DMS153 (cell line): ENCODE results near the gene EXOC6B.
"Not testable (repeated sequence)": the region's sequence is repeated elsewhere in the genome, so short reads cannot be mapped to it uniquely, and the experiment has no call there.

Experiments
- DNase-seq: peaks from one replicate; lab custom pipeline; 2025; lab: John Stamatoyannopoulos, UW

The EXOC6B gene

DNA sequence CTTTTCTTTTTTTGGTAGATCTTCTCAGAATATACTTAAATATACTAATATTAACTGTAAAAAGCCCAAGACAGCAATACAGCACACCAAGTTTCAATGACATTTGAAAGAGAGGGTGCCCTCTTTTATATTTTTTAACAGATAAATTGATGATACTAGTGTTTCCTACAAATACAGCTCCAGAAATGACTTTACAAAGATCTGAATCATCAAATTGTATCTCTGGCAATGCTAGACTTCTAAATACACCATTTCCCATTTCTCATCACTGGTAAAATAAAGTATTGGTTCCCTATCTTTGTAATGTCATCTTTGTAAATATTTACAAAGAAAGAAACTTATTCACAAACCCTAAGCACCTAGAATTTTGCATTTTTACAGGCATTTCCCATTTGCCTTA, 281.3 kb downstream of the EXOC6B start:
- no peak for DNase-seq

DNA sequence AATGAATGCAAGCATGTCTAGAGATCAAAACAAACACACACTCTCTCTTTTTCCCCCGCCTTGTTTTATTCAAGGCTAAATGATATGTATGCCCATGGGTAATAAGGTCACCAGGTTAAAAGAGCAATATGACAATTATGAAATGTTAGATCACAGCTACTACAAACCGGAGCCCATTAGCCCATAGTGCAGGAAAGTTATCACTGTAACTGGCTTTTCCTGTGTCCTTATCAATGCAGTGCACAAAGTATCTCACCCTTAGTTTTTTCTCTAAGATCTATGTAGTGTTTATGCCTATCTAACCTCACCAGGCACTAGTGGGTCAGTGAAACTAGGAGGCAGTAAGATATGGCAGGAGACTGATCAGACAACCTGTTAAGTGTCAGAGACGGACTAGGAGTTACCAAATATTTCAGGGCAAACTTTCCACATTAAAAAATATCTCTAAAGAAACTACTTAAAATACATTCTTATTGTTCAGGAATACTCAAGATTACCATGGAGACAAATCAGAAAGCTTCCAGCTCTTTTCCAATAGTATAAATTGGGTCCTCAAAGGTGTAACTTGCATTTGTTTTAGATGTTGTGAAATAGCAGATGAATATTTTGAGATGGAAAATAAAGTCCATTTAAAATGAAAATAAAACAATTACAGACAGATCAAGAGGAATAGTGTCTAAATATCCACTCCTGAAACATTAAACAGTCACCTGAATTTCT, 282.2 kb downstream of the EXOC6B start:
- DNase-seq, result no peak

DNA sequence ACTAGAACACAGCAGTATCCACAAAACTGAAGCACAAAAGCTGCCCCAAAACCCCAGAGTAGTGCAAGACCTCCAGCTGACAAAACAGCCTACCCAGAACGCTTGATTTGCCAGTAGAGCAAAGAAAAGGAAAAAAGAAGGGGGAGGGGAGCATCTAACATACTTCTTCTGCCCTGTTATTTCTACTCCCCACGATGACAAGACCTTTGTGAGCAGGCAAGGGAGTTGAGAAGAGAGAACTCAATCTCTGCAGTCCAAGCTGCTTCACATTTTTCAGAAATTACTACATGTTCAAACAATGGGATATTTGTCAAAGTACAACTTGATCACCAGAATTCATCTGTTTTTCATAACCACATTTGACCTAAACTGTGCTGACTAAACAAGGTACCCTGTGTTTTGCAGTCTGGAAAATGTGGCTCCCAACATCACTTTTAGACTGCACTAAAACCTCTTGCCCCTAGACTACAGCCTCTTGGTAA, 286.7 kb downstream of the EXOC6B start:
- DNase-seq, result no peak

DNA sequence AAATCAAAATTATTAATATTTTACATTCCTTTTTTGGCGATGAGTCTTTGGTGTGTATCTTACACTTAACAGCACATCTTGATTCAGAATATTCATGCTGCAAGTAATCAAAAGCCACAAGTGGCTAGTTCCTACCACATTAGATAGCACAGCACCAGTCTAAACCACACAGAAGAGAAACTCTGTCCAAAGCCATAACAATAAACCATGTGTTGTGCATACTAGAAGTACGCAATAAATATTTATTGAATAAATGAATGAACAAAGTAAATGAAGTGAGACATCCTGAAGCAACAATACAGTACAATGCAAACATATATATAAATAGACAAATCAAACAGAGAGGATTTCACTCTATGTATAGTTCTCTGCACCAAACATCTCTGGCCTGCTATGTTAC, 287.3 kb downstream of the EXOC6B start:
- DNase-seq, result no peak

DNA sequence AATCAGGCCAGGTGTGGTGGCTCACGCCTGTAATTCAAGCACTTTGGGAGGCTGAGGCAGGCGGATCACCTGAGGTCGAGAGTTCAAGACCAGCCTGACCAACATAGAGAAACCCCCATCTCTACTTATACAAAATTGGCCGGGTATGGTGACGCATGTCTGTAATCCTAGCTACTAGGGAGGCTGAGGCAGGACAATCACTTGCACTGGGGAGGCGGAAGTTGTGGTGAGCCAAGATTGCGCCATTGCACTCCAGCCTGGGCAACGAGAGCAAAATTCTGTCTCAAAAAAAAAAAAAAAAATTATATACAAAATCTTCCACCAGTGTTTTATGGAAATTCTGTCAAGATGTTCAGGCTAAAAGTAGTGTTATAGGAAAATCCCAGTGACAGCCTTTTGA, 290.2 kb downstream of the EXOC6B start:
- not testable (repeated sequence) for DNase-seq

DNA sequence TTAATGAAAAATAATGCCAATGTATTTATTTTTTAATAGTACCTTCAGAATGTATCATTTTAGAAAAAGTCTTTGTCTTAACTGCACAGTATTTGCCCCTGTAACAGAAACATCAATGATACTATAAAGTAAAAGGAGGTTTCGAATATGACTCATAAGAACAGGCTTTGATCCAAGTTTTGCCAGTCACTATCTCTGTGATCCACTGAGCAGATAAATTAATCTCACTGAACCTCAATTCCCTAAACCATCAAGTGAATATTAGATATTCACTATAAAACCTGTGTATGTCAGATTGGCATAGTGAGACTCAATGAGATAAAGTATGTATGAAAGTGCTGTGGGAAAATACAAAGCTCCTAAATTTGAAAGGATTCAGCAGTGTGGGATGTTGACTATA, 292.1 kb downstream of the EXOC6B start:
- DNase-seq, result no peak

DNA sequence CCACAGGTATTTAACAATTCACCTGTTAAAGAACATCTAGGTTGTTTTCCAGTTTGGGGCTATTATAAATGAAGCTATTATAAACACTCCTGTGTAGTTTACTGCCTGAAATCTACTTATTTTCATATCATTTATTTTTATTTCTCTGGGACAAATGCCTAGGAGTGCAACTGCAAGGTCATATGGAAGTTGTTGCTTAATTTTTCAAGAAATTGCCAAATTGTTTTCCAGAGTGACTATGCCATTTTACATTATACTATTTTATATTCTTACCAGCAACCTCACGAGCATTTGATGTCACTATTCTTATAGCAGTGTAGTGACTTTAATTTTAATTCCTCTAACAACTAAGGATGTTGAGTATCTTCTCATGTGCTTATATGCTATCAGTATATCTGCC, 298.4 kb downstream of the EXOC6B start:
- DNase-seq, result no peak

DNA sequence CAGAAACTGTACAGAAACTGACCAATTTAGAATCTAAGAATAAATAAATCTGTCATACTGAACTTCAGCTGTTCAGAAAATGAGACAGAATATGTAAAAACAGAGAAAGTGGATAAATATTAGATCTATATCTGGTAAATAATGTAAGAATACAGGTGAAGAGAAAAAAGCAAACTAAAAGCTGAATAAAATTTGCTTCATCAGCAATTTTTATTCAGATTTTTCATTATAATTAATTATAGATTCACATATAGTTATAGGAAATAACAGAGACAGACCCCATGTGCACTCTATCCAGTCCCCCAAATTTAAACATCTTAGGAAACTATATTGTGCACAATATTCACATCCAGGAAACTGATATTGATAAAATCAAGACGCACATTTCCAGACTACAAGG, 299.2 kb downstream of the EXOC6B start:
- no peak for DNase-seq

DNA sequence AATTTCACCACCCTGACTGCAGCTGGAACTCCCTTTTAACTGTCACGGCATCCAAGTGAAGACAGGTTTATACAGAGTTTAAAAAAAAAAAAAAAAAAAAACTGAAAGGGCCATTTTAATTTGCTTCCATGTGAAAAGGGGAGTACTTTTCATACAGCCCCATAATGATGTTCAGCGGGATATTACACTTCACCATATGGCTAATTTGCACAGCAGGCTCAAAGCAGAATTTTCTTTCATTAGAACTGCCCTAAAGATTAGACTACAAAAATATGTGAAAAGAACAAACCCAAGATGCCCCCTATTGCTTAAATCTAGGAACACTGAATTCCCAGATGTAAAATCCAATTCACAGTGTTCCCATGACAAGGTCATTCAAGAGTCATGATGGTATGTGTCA, 301.8 kb downstream of the EXOC6B start:
- no peak for DNase-seq

DNA sequence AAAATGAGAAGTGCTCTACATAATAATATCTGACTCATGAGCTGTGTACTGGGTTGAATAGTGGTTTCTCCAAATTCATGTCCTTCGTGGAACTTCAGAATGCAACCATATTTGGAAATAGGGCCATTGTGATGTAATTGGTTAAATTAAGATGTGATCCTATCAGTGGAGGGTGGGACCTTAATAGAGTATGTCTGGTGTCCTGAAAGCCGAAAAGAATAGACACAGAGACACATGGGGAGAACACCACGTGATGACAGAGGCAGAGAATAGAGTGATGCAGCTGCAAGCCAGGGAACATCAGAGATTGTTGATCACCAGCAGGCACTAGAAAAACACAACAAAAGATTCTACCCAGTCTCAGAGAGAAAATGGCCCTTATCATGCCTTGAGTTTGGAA, 310.1 kb downstream of the EXOC6B start:
- DNase-seq, result no peak

DNA sequence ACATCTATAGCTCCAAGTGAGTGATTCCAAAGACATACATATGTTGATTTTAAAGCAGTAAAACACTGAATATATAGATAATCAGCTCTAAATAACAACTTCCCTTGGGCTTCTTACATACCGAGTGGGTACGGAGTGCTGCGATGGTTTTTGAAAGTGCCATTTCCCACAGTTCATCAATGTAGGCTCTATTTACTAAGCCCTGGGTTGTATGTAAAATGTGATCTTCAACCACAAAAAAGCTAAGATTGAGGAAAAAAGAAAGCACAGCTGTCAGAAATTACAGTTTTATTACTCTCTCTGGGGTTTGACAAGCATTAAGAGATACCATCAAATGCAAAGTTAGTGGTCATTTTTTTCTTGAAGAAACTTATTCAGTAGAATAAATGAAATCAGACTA, 312.8 kb downstream of the EXOC6B start:
- DNase-seq, result no peak

DNA sequence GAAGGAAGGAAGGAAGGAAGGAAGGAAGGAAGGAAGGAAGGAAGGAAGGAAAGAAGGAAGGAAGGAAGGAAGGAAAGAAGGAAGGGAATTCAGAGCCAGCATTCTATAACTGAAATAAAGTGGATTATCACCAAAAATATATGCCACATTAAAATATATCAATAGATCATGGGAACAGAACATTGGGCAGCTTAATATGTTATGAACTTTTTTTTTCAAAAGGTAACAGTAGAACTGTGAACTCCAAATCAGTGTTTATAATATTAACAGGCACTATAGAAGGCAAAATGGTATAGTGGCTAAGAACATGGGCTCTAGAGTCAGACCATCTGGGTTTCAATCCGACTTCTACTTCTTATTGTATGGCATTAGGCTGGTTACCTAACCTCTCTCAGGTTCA, 313.5 kb downstream of the EXOC6B start:
- no peak for DNase-seq

DNA sequence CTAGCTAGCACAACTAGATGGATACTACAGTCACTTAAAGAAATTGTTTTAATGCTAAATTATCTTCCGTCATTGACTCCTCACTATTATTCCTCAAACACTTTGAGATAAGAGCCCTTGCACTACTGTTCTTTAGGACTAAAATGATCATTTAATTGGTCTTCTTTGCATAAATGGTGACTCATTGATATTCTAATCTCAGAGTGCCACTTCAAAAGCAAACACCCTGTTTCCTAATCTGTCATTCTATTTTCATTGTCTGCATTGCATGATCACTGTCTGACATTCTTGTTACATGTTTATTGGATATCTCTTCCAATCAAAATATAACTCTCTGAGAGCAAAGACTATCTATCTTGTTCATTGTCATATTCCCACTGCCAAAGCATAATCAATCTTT, 313.9 kb downstream of the EXOC6B start:
- DNase-seq, result no peak

DNA sequence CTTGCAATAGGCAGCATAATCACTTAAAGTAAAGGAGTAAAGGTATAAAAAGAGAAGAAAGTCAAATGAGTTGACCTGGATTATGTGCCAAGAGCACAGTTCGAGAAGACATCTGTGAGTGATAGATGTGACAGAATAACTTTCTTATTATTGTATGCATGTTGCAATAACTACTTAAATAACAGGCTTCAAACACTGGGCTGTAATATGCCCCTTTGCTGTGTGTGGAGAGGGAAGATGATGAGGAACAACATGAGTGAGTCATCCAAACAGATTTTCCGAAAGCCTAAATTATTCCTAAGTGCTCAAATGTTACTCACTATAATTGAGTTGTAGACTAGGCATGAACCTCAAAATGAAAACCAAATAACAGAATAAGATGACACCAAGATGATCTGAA, 328.1 kb downstream of the EXOC6B start:
- DNase-seq, result no peak

DNA sequence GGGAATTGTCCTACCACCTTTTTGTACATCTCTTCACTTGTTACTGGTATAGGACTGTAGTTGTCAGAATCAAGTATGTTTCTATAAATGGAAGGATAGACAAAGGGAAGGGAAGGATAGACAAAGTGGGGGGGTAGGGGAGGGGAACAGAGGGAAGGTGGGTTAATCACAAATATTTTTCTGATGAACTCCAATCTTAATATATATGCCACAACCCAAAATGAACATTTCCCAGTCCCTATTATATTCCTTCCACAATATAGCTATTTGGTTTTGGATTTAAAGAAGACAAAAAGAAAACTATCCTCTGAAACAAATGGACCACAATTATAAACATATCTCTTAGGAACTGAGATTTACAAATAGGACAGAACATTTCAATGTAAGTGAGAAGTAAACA, 329.4 kb downstream of the EXOC6B start:
- no peak for DNase-seq

DNA sequence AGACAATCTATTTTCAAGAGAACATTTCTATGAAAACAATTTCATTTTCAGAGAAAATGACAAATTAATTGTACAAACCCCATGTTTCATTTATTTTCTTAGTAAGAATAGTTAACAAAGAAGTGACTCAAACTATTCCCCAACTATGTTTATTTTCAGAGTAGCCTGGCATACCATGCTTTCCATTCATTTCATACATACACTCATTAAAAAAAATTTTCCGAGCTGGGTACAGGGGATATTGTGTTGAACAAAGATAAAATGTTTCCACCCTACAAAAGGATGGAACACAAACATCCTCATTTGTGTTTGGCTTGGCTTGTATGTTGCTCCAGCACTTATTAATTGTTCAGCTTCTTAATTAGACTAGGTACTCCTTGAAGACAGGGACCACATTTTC, 331.4 kb downstream of the EXOC6B start:
- DNase-seq, result no peak

DNA sequence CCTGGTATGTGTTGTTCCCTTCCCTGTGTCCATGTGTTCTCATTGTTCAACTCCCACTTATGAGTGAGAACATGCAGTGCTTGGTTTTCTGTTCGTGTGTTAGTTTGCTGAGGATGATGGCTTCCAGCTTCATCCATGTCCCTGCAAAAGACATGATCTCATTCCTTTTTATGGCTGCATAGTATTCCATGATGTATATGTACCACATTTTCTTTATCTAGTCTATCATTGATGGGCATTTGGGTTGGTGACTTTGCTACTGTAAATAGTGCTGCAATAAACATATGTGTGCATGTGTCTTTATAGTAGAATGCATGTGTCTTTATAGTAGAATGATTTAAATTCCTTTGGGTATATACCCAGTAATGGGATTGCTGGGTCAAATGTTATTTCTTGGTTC, 341.2 kb downstream of the EXOC6B start:
- DNase-seq, result not testable (repeated sequence)

DNA sequence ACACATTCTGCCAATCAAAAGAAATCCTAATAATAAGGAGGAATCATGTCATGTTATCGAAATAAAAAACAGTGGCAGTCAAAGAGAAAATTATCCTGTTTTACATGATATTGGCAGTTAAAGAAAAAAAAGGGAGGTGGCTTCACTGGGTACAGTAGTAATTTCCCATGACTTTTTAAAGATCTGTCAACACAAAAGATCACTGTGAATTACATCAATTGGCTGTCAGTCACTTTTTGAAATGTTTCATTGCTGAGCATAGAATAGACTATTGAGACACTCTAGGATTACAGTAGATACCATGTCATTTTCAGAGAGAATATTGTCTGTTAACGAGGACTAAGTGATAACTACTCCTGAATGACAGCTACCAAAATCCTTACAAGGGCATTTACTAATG, 342.5 kb downstream of the EXOC6B start:
- DNase-seq, result no peak

DNA sequence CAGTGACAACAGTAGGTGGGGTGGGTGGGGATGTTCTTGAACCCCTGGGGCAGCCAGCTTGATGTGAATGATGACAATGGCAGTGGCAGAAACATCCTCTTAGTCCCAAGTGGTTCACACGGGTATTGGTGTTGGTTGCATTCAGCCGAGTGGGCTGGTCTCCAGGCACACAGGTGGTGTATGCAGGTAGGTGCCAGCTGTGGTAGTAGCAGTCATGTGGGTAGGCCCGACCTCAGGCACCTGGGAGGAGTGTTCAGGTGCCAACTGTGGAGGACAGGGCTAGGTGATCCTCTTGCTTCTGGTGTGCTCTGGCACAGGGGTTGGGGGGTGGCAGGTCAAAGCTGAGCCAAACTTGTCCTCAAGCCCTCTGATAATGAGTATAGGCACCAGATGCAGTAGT, 350.6 kb downstream of the EXOC6B start:
- DNase-seq, result no peak

DNA sequence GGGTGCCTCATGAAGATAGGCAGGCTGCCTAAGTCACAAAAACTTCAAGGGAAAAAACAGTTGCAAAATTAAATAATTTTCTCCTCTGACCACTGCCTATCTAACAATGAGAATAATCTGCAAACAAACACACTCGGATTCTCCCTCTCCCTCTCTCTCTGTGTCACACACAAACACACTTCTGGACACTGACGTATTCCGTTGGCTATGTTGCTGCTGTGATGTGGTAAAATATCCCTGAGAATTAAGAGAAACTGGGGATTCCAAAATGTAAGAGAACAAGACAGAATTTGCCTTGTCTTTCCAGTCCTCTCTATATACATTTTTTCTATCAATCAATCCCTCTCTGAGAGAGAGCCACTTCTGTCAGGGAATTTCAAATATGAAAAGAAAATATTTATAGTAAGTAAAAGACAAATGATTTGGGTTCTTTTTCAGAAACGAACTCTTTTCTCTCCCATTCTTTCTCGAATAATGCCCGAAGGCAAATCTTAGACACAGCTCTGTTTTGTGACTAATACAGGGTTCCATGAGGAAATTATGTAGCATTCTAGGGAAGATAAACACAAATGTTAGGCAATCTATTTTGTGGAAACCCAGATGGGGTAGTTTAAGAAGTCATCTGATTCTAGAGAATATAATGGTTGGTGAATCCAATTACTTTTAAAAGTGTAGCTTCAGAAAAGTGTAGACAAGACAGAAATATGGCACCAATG, 367.9 kb downstream of the EXOC6B start:
- DNase-seq, result no peak

DNA sequence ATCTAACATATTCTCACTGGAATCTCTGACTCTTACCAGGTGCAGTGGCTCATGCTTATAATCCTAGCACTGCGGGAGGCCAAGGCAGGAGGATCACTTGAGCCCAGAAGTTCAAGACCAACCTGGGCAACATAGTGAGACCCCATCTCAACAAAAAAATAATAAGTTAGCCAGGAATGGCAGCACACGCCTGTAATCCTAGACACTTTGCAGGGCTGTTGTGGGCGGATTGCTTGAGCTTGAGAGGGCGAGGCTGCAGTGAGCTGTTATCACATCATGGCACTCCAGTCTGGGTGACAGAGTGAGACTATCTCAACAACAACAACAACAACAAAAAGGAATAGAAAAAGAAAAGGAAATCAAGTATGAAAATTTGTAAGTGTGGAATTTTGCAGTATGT, 371.6 kb downstream of the EXOC6B start:
- DNase-seq, result no peak

DNA sequence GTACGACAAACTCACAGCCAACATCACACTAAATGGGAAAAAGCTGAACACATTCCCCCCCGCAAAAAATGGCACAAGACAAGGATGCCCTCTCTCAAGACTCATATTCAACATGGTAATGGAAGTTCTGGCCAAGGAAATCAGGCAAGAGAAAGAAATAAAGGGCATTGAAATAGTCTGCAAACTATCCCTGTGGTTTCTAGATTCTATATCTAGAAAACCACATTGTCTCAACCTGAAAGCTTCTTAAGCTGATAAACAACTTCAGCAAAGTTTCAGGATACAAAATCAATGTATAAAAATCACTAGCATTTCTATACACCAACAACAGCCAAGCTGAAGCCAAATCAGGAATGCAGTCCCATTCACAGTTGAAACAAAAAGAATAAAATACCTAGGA, 383.6 kb downstream of the EXOC6B start:
- DNase-seq, result no peak

DNA sequence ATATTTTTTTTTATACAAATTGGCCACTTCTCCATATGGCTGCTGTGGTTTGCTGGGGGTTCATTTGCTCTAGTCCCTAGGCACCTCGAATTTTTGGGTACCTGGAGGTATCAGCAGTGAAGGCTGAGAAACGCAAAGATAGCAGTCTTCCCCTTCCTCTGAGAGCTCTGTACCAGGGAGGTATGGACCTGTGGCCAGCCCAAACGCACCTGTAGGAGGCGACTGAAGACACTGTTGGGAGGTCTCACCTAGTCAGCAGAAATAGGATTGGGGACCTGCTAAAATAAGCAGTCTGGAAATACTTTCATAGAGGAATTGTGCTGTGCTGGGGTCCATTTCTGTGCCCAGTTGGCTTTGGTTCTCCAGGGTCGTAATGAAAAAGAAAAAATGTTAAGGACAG, 385.9 kb downstream of the EXOC6B start:
- no peak for DNase-seq

DNA sequence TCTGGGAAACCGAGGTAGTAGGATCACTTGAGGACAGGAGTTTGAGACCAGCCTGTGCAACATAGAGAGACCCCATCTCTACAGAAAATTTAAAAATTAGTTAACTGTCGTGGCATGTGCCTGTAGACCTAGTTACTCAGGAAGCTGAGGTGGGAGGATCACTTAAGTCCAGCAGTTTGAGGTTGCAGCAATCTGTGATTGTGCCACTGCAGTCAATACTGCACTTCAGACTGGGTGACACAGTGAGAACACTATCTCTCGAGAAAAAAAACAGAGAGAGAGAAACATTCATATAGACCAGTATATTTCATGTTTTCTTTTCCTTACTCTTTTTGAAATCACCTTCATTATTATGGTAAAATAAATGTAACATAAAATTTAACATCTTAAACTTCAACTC, 387.5 kb downstream of the EXOC6B start:
- no peak for DNase-seq
